H1 (cell line): ENCODE data around the gene CCBE1. TPM values are rescaled to one million over a fixed set of nuclear protein-coding genes. Genes with fewer than 3 reads are reported as not detected.

Source experiments
- CTCF ChIA-PET: fragments of 300-600 bp; sonication (Branson Sonifier 250); formaldehyde crosslinking; loops from one replicate; lab custom pipeline; 2021; ENCODE audit not compliant: partially characterized antibody; lab: Charles Lee
- POLR2A ChIA-PET: fragments of 300-600 bp; sonication (Branson Sonifier 250); formaldehyde crosslinking; loops from one replicate; lab custom pipeline; 2021; ENCODE audit warnings: inconsistent platforms; ENCODE audit not compliant: partially characterized antibody; lab: Charles Lee
- DNase-seq, 2 experiments: peaks; one replicate each; pipeline versions ENCODE4 v3.0.0 to v3.0.0-alpha.2; 2010 to 2022; ENCODE audit warnings: low spot score in 2 of 2, low read depth in 1 of 2, mixed read lengths in 1 of 2
- FAIRE-seq: peaks from 2 replicates; lab custom pipeline; 2011; peaks lifted over from hg19 to GRCh38; lab: Jason Lieb, UNC
- H2AFZ ChIP-seq: 2 replicates; pipeline ENCODE4 v1.8.1; 2012; ENCODE audit warnings: low read length, inconsistent platforms
- H2AK5ac ChIP-seq: 2 replicates; pipeline ENCODE4 v1.6.1; 2013; ENCODE audit warnings: low read depth, low read length
- H2BK120ac ChIP-seq: replicated peaks from 2 replicates; pipeline ENCODE3; 2013; ENCODE audit warnings: low read depth, low read length, inconsistent platforms
- H2BK12ac ChIP-seq: 2 replicates; pipeline ENCODE4 v1.6.1; 2013; ENCODE audit warnings: low read depth, low read length
- H2BK15ac ChIP-seq: 2 replicates; pipeline ENCODE4 v1.6.1; 2013; ENCODE audit warnings: low read length
- H2BK20ac ChIP-seq: 2 replicates; pipeline ENCODE4 v1.6.1; 2013; ENCODE audit warnings: low read length
- H2BK5ac ChIP-seq: 2 replicates; pipeline ENCODE4 v1.6.1; 2013; ENCODE audit warnings: low read depth, low read length
- H3K14ac ChIP-seq: 2 replicates; pipeline ENCODE4 v1.6.1; 2013; ENCODE audit warnings: inconsistent platforms; ENCODE audit not compliant: insufficient read length
- H3K18ac ChIP-seq: 2 replicates; pipeline ENCODE4 v1.6.1; 2013; ENCODE audit warnings: low read length; ENCODE audit errors: extremely low read depth
- H3K23ac ChIP-seq: 2 replicates; pipeline ENCODE4 v1.6.1; 2013; ENCODE audit warnings: inconsistent platforms; ENCODE audit not compliant: insufficient read length
- H3K23me2 ChIP-seq: 2 replicates; pipeline ENCODE4 v1.6.1; 2013; ENCODE audit warnings: low read depth, low read length
- H3K27ac ChIP-seq: 2 replicates; pipeline ENCODE4 v1.6.1; 2011; ENCODE audit warnings: low read depth, low read length, inconsistent platforms
- H3K27me3 ChIP-seq, 4 experiments: replicated peaks in 1 of 4; 1 replicate in 1 of 4; 2 replicates in 3 of 4; pipeline versions ENCODE4 v1.6.1 to v1.8.1; 2011 to 2013; ENCODE audit warnings: low read length in 3 of 4, mild to moderate bottlenecking in 3 of 4, inconsistent platforms in 2 of 4, mixed read lengths in 2 of 4, moderate library complexity in 1 of 4; ENCODE audit not compliant: control insufficient read depth in 3 of 4, insufficient read depth in 3 of 4; ENCODE audit errors: extremely low read depth in 1 of 4
- H3K36me3 ChIP-seq, 4 experiments: 2 replicates each; pipeline versions ENCODE4 v1.6.1 to v1.8.1; 2011 to 2013; ENCODE audit warnings: mild to moderate bottlenecking in 4 of 4, low read length in 3 of 4, moderate library complexity in 2 of 4, control low read depth in 1 of 4, inconsistent platforms in 1 of 4; ENCODE audit not compliant: insufficient read depth in 4 of 4, control insufficient read depth in 2 of 4
- H3K4ac ChIP-seq: replicated peaks from 2 replicates; pipeline ENCODE3; 2013; ENCODE audit warnings: low read length, low read depth, mixed read lengths, inconsistent platforms; ENCODE audit not compliant: insufficient read length
- H3K4me1 ChIP-seq, 4 experiments: replicated peaks in 1 of 4; 1 replicate in 1 of 4; 2 replicates in 3 of 4; pipeline versions ENCODE4 v1.6.1 to v1.8.1; 2011 to 2013; ENCODE audit warnings: low read length in 3 of 4, inconsistent platforms in 2 of 4, mixed read lengths in 1 of 4; ENCODE audit not compliant: insufficient read depth in 4 of 4, control insufficient read depth in 3 of 4
- H3K4me2 ChIP-seq, 2 experiments: 2 replicates each; pipeline versions ENCODE4 v1.6.1 to v1.8.1; 2011 to 2013; ENCODE audit warnings: low read depth in 2 of 2, low read length in 2 of 2, control low read depth in 1 of 2, inconsistent platforms in 1 of 2, mild to moderate bottlenecking in 1 of 2; ENCODE audit not compliant: insufficient read depth in 1 of 2
- H3K4me3 ChIP-seq, 4 experiments: fragments of 200-600, 300-600 bp in 1 of 4; sonication (generic), shearing (Covaris generic), sonication (Bioruptor Twin) in 1 of 4; 2 replicates each; pipeline versions ENCODE4 v1.5.1 to v1.8.1; 2011 to 2016; ENCODE audit warnings: low read length in 4 of 4, low read depth in 3 of 4, control low read depth in 2 of 4, inconsistent platforms in 2 of 4, mild to moderate bottlenecking in 2 of 4, mixed read lengths in 1 of 4, moderate library complexity in 1 of 4; ENCODE audit not compliant: insufficient read depth in 2 of 4; ENCODE audit errors: extremely low read depth in 1 of 4
- H3K56ac ChIP-seq: replicated peaks from 2 replicates; pipeline ENCODE3; 2013; ENCODE audit warnings: low read depth, mild to moderate bottlenecking, mixed read lengths, low read length, inconsistent platforms; ENCODE audit not compliant: insufficient read length
- H3K79me1 ChIP-seq: 2 replicates; pipeline ENCODE4 v1.6.1; 2013; ENCODE audit warnings: low read depth, low read length, control low read depth
- H3K79me2 ChIP-seq, 2 experiments: 2 replicates each; pipeline versions ENCODE4 v1.6.1 to v1.8.1; 2012 to 2013; ENCODE audit warnings: low read length in 2 of 2, mild to moderate bottlenecking in 2 of 2, inconsistent platforms in 1 of 2; ENCODE audit not compliant: insufficient read depth in 2 of 2, control insufficient read depth in 1 of 2
- H3K9ac ChIP-seq, 4 experiments: replicated peaks in 1 of 4; 1 replicate in 1 of 4; 2 replicates in 3 of 4; pipeline versions ENCODE4 v1.6.1 to v1.8.1; 2011 to 2013; ENCODE audit warnings: low read depth in 3 of 4, low read length in 3 of 4, control low read depth in 2 of 4, mild to moderate bottlenecking in 2 of 4, moderate library complexity in 2 of 4, inconsistent platforms in 1 of 4; ENCODE audit errors: extremely low read depth in 1 of 4
- H3K9me3 ChIP-seq, 2 experiments: 2 replicates each; pipeline versions ENCODE4 v1.6.1 to v1.8.1; 2012 to 2013; ENCODE audit warnings: mild to moderate bottlenecking in 2 of 2, moderate library complexity in 2 of 2, control low read depth in 1 of 2, inconsistent platforms in 1 of 2, low read depth in 1 of 2, low read length in 1 of 2, mixed read lengths in 1 of 2; ENCODE audit not compliant: insufficient read depth in 2 of 2
- H4K20me1 ChIP-seq, 2 experiments: replicated peaks in 1 of 2; 2 replicates each; pipeline versions ENCODE3 to v1.8.1; 2011 to 2013; ENCODE audit warnings: inconsistent platforms in 2 of 2, low read length in 2 of 2, mild to moderate bottlenecking in 1 of 2; ENCODE audit not compliant: insufficient read depth in 2 of 2, control insufficient read depth in 1 of 2
- H4K5ac ChIP-seq: 2 replicates; pipeline ENCODE4 v1.6.1; 2013; ENCODE audit warnings: low read length, low read depth, mixed read lengths, inconsistent platforms; ENCODE audit not compliant: insufficient read length
- H4K8ac ChIP-seq: 2 replicates; pipeline ENCODE4 v1.8.0; 2013; ENCODE audit warnings: mild to moderate bottlenecking, moderate library complexity, low read length, inconsistent platforms; ENCODE audit not compliant: insufficient read depth; ENCODE audit errors: extremely low read depth
- H4K91ac ChIP-seq: replicated peaks from 2 replicates; pipeline ENCODE3; 2013; ENCODE audit warnings: low read length, mixed read lengths, inconsistent platforms; ENCODE audit not compliant: insufficient read length
- BCL11A ChIP-seq, 2 experiments: IDR thresholded peaks; one replicate each; pipeline ENCODE4 v1.6.1; 2011; ENCODE audit warnings: low read depth in 2 of 2, low read length in 2 of 2, mild to moderate bottlenecking in 2 of 2
- CEBPB ChIP-seq: IDR thresholded peaks from 2 replicates; pipeline ENCODE4 v1.6.1; 2012; ENCODE audit warnings: low read depth, low read length
- CTCF ChIP-seq, 3 experiments: IDR thresholded peaks; 1 replicate in 2 of 3; 2 replicates in 1 of 3; pipeline versions ENCODE4 v1.5.1 to v1.6.1; 2011; ENCODE audit warnings: low read length in 3 of 3, mild to moderate bottlenecking in 3 of 3, inconsistent platforms in 2 of 3, low read depth in 1 of 3, moderate library complexity in 1 of 3; ENCODE audit not compliant: insufficient read depth in 1 of 3; ENCODE audit errors: control extremely low read depth in 1 of 3
- EGR1 ChIP-seq: IDR thresholded peaks from 2 replicates; pipeline ENCODE4 v1.6.1; 2011; ENCODE audit warnings: low read depth, low read length, borderline replicate concordance
- FOSL1 ChIP-seq: IDR thresholded peaks from 2 replicates; pipeline ENCODE4 v1.6.1; 2011; ENCODE audit warnings: mild to moderate bottlenecking, low read depth, low read length, moderate library complexity; ENCODE audit not compliant: insufficient read depth
- GTF2F1 ChIP-seq: IDR thresholded peaks from 2 replicates; pipeline ENCODE4 v1.6.1; 2012; ENCODE audit warnings: low read depth, low read length, improper control_type of control experiment, borderline replicate concordance
- KDM1A ChIP-seq: fragments of 200-600, 300-600 bp; sonication (generic); IDR thresholded peaks from 2 replicates; pipeline ENCODE4 v1.7.1; 2016; ENCODE audit warnings: mild to moderate bottlenecking, low read length, borderline replicate concordance
- KDM4A ChIP-seq: IDR thresholded peaks from one replicate; pipeline ENCODE4 v1.7.1; 2012; ENCODE audit warnings: low read depth, mild to moderate bottlenecking, moderate library complexity, low read length, inconsistent platforms; ENCODE audit not compliant: severe bottlenecking
- NANOG ChIP-seq: IDR thresholded peaks from 2 replicates; pipeline ENCODE4 v1.6.1; 2011; ENCODE audit warnings: low read length, low read depth, mild to moderate bottlenecking, inconsistent platforms; ENCODE audit not compliant: insufficient read depth, poor library complexity, severe bottlenecking
- SIN3A ChIP-seq, 2 experiments: IDR thresholded peaks in 1 of 2; conservative IDR thresholded peaks in 1 of 2; 2 replicates each; pipeline ENCODE4 v1.6.1; 2011 to 2012; ENCODE audit warnings: low read length in 2 of 2, improper control_type of control experiment in 1 of 2, low read depth in 1 of 2, mild to moderate bottlenecking in 1 of 2
- SIRT6 ChIP-seq: IDR thresholded peaks from one replicate; pipeline ENCODE4 v1.7.1; 2012; ENCODE audit warnings: low read length, inconsistent platforms
- TEAD4 ChIP-seq: IDR thresholded peaks from 2 replicates; pipeline ENCODE4 v1.6.1; 2012; ENCODE audit warnings: low read depth, low read length, inconsistent platforms, mixed read lengths
- WGBS, 2 experiments: shearing (Covaris generic) in 1 of 2; methylation state at CpG; one replicate each; pipeline versions ENCODE4 v1.1.6 to v1.1.7; 2013 to 2015; ENCODE audit warnings: low lambda C conversion rate in 2 of 2, mixed read lengths in 2 of 2, inconsistent platforms in 1 of 2, low coverage in 1 of 2, missing lambda C conversion rate in 1 of 2; ENCODE audit not compliant: insufficient replicate concordance in 2 of 2, insufficient coverage in 1 of 2, insufficient read length in 1 of 2; ENCODE audit errors: extremely low coverage in 1 of 2, missing lambda C conversion rate in 1 of 2; 5-methylcytosine and 5-hydroxymethylcytosine counted together
- polyA plus RNA-seq, 7 experiments: library from polyadenylated mRNA; depleted of rRNA in 3 of 7; stranded (reverse) in 5 of 7; unstranded in 2 of 7; fragments of >200 nt in 5 of 7; fragments of 200-250 nt in 2 of 7; gene quantifications; 1 replicate in 5 of 7; 2 replicates in 1 of 7; 4 replicates in 1 of 7; pipeline versions ENCODE4 v1.2.1 to v1.2.3, GENCODE V29; 2011 to 2013; ENCODE audit warnings: missing spikeins in 2 of 7, mixed read lengths in 2 of 7
- total RNA-seq: library from RNA; stranded (reverse); fragmentation: NEBNext Ultra II Directional; extraction: Animal tissue kit (Norgen Biotek cat#: 25700); gene quantifications from 2 replicates; pipeline ENCODE4 v1.2.1, GENCODE V29; 2021

CCBE1 gene
- total and polyA plus RNA-seq, 2 of the 8 experiments (the other 6 are each of a cell fraction or from before 2014, with no cell fraction given): 2.1 to 2.6 TPM

- Histone ChIP-seq H2BK120ac (no peak overlapping the region), H2BK5ac (no peak overlapping the region), H2BK20ac (no peak overlapping the region), H3K14ac (no peak overlapping the region), H2BK15ac (no peak overlapping the region), H3K36me3 (no peaks in the 10 kb centered on the region), H3K18ac (no peak overlapping the region), H4K5ac (no peak overlapping the region), H3K27ac (no peak overlapping the region), H4K8ac (no peak overlapping the region), H4K91ac (no peak overlapping the region), H3K79me1 (no peaks in the 10 kb centered on the region), H4K20me1 (no peaks in the 10 kb centered on the region), H3K23me2 (peaks cover 18% of the 10 kb centered on the region), H3K23ac (no peak overlapping the region), H3K27me3 (peaks cover 7 to 32% (median 31%) of the 10 kb centered on the region in 4 experiments), H3K9me3 (no peaks in the 10 kb centered on the region), H2AK5ac (no peak overlapping the region), H3K4me3 (no peak overlapping the region), H3K4ac (no peak overlapping the region), H2AFZ (no peak overlapping the region), H3K9ac (no peak overlapping the region), H3K79me2 (no peaks in the 10 kb centered on the region), H3K4me1 (peaks cover 7 to 34% (median 15%) of the 10 kb centered on the region in 4 experiments), H2BK12ac (no peak overlapping the region), H3K56ac (no peak overlapping the region), H3K4me2 (no peak overlapping the region; a peak in 1 of 4 replicates)
- FAIRE-seq (no peak), DNase-seq (no peak)
- POLR2A ChIA-PET: no interaction called here
- CTCF ChIA-PET: interaction anchor here (0.7 to 3.4 kb wide), 4 partner anchors 11 to 64 kb away, joined by 3 to 78 read pairs (median 32); no protein-coding TSS in a partner anchor
- 89% methylated on average over 1 of the region's 1 CpG; no CpG with 5 or more reads in 1 of the 2 experiments for WGBS, 2 experiments
- TF ChIP-seq GTF2F1: no peak
- TF ChIP-seq BCL11A (IDR thresholded peaks at IDR 0.05; ENCODE audit: low read depth in 2 of 2, low read length in 2 of 2): no peak
- no peak for TF ChIP-seq NANOG
- TF ChIP-seq SIRT6: no peak
- TF ChIP-seq TEAD4: no peak
- no peak for TF ChIP-seq KDM1A
- TF ChIP-seq FOSL1: no peak
- TF ChIP-seq KDM4A: no peak
- TF ChIP-seq SIN3A (conservative IDR thresholded peaks at IDR 0.05 in 1 of 2, IDR thresholded peaks at IDR 0.05 in 1 of 2; ENCODE audit: low read depth in 1 of 2, low read length in 2 of 2): no peak
- no peak for TF ChIP-seq EGR1
- TF ChIP-seq CEBPB: no peak
- TF ChIP-seq CTCF (IDR thresholded peaks at IDR 0.05; ENCODE audit: control extremely low read depth in 1 of 3, insufficient read depth in 1 of 3, low read depth in 1 of 3, low read length in 3 of 3): no peak
Measured at GRCh38 chr18:59699061-59699460, 1.8 kb upstream of the CCBE1 start.
